ENCODE measurements around the gene BARX1.
"Not testable (repeated sequence)": the region's sequence is repeated elsewhere in the genome, so short reads cannot be mapped to it uniquely, and the experiment has no call there.

Gene BARX1, protein sequence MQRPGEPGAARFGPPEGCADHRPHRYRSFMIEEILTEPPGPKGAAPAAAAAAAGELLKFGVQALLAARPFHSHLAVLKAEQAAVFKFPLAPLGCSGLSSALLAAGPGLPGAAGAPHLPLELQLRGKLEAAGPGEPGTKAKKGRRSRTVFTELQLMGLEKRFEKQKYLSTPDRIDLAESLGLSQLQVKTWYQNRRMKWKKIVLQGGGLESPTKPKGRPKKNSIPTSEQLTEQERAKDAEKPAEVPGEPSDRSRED

DNA sequence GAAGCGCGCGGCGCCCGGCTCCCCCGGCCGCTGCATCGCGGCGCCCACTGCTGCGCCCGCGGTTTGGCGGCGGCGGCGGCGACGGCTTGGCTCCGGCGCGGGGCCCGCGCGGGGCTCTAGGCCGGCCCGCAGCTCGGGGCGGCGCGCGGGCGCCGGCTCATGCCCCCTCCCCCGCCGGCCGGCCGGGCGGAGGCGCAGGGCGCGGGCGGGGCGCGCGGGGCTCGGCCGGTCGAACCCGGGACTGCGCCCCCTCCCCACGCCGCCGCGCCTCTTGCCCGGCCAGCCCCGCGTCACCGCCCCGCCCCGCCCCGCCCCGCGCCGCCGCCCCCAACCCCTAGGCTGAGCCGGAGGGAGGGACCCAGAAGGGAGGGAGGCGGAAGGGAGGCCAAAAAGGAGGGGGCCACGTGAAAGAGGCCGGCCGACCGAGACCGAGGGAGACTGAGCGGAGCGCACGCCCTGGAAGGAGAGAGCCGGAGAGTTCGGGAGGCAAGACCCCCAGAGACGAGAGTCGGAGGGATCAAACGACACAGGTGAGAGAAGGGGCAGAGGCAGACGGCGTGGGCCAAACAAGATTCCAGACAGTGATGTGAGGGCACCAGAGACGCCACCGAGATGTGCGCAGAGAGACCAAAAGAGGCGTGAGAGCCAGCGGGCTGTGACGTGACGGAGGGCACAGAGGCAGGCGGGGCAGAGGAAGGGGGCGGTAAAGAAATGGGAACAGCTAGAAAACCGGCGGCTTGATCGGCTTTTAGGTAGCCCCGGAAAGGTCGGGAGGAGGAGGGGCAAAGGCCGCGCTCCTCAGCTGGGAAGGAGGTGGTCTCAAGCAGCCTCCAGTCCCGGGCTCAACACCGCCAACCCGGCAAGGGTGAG is at the start of gene BARX1:
TSS of gene BARX1 (minus strand) at position 245 of the 870 bp plus-strand sequence. CDS start at position 36, 209 bp downstream.
- FAIRE-seq: no peak

DNA sequence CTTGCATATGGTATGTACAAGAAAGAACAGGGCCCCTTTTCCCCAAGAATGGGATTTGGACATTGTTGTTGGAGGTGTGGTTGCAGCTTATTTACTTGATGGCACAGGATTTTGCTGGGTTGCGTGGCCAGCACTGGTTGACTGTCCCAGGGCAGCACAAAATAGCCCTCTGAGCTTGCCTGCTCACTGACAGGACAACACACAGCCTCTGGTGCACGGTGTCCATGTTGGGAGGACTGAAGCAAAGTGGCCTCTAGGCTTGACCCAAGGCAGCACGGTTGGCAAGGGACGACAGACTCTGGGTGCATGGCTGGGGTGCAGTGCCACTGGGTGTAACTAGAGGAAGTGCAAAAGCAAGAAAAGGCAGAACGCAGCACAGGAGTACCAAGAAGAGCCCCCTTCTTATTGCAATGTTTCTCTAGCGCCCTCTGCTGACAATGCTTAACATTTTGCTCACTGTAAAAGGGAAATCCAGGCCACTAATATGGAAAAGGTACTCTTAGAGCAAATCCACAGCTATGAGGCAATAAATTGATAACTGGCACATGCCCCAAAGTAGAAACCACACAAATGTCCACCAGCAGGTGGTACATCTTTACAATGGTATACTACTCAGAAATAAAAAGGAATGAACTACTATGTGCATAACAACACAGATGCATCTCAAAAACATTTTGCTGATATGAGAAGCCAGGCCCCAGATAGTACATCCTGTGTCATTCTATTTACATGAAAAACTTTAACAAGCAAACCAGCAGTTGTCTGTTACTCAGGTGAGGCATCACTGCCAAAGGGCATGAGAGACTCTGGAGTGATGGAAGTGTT is 47.4 kb upstream of the BARX1 start:
- no peak for FAIRE-seq

DNA sequence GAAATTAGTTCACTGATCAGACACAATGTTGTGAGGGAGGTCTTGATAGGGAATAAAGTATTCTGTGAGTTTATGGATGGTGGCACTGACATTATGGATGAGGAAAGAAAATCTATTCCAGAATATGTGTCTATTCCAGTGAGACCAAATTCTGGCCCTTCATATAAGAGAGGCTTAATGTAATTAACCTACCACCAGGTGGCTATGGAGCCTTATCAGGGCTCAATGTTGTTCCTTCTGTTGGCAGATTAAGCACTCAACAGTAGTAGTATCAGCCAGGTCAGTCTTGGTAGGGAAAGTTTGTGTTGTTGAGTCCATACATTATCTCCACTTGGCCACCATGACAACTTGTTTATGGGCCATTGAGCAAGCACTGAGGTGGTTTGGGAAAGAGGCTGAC is 41.7 kb upstream of the BARX1 start:
- FAIRE-seq: no peak

DNA sequence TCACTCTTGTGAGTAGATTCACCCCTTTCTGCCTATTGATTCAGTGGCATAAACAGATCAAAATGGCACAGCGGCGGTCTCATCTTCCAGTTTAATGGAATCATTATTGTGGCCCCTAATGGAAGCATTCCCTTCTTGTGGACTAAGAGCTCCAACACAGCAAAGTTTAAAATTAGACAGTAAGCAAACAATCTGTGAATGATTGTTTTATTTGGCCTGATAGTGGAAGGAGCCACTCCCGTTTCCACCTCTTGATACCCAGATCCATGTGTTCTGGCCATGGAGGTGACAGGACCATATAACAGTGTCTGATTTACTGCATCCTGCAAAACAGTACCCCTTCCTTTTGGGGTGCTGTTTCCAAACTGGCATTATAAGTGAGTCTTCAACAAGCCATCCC is 41.2 kb upstream of the BARX1 start:
- FAIRE-seq: no peak

DNA sequence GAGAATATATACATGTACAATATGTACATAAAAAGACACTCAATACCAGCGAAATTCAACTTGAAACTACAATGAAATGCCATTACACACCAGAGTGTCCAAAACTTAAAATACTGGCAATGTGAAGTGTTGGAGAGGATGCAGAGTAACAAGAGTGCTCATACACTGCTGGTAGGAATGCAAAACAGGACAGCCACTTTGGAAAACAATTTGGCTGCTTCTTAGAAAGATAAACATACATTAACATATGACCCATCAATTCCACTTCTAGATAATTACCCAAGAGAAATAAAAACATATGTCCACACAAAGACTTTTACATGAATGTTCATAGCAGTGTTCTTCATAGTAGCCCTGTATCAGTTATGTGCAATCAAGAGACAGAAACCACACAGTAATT is 39.4 kb upstream of the BARX1 start:
- no peak for FAIRE-seq

DNA sequence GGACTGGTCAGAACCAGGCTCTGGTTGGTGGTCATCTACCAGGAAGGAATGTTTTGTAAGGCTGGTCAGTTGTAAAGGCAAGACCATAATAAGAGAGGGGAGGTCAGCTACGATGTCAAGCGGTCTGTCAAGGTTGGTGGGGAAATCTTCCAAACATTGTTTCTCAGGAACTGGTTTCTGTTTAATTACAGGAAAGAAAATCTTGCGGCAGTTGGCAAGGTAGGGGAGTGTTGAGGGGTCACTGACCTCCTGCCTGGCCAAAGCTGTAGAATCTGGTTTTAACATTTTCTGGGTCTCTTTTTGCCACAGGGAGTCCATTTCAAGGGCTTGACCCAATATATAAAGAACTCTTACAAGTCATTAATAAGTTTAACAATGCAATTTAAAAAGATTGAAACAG is 39.0 kb upstream of the BARX1 start:
- no peak for FAIRE-seq

DNA sequence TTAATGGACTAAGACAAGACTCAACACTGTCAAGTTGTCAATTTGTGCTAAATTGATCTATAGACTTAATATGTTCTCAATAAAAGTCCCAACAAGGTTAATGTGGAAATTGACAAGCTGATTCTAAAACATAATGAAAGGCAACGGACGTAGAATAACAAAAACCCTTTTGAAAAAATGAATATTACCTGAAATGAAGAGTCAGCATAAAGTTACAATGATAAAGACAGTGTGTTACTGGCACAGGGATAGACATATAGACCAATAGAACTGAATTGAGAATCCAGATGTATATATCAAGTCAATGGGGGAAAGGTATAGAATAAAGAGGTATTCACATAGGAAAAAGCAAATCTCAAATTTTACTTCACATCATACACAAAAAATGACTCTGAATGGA is 37.7 kb upstream of the BARX1 start:
- no peak for FAIRE-seq

DNA sequence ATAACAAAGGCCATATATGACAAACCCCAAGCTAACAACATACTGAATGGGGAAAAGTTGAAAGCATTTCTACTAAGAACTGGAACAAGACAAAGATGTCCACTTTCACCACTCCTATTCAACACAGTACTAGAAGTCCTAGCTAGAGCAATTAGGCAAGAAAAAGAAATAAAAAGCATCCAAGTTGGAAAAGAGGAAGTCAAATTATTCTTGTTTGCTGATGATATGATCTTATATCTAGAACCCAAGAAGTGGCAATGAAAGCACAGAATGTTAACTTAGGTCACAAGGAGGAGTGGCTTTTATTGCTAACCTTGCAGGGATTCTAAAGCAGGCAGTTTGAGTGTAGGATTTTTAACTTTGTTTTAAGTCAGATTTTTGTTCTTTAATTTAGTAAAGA is 35.3 kb upstream of the BARX1 start:
- no peak for FAIRE-seq

DNA sequence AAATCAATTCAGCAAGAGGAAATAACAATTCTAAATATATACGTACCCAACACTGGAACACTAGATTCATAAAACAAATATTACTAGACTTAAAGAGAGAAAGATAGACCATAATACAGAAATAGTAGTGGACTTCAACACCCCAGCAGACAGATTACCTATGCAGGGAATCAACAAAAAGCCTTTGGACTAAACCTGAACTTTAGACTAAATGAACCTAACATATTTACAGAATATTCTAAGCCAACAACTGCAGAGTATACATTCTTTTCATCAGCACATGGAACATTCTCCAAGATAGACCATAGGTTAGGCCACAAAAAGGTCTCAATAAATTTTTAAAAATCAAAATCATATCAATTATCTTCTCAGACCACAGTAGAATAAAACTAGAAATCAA is 32.9 kb upstream of the BARX1 start:
- FAIRE-seq: no peak

DNA sequence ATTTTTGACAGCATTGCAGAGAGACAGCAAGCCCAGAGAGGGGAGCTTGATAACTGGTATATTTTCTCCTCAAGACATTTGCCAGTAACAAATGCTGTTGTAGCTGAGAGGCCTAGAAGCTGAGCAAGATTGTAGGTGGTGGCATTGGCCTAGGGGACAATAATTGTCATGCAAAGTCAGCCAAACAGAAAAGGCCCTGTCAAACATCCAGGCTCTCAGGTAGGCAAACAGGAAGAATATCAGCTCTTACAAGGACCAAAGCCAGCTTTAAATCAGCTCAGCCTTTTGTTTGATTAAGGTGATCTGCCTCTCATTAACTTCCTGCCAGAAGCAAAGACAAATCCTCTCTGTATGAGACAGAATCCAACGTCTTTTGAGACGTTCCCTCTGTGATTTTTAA is 29.7 kb upstream of the BARX1 start:
- FAIRE-seq: no peak

DNA sequence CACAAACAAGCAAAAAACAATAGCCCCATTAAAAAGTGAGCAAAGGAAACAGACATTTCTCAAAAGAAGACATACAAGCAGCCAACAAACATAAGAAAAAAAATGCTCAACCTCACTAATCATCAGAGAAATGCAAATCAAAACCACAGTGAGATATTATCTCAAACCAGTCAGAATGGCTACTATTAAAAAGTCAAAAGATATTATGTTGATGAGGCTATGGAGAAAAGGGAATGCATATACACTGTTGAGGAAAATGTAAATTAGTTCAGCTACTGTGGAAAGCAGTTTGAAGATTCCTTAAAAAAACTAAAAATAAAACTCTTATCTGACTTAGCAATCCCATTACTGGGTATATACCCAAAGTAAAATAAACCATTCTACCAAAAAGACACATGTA is 28.7 kb upstream of the BARX1 start:
- no peak for FAIRE-seq

DNA sequence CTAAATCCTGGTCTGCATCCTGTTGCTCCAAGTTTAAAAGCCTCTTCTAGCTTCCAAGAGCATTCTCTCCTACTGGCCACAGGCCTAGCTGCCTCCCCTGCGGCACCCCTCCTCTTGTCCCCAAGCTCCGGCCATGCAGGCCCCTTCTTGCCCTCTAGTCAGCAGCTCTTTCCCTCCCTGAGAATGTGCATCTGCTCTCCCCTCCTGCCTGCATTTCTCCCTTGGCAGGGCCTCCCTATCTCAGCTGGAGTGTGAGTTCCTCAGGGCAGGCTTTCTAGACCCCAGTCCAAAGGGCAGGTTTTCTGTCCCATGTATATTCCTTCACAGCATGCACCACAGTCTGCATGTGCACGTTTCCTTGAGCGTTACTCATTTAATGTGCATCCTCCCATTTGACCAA is 24.6 kb upstream of the BARX1 start:
- FAIRE-seq: no peak

DNA sequence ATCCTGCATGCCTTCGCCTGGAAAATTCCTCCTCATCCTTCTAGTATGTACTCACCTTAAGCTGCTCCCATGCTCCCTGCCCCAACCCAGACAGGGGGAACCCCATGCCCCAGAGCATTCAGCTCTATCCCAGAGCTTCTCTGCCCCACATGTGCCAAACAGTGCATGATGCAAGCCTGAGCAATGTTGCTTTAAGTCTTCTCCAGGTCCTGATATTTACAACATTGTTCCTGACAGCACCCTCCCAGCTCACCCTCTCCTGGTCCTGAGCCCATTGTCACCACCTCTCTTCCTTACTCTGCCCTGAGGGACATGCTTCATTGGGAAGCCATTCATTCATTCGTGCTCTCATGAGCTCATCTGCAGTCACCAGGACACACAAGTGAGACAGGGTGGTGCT is 23.4 kb upstream of the BARX1 start:
- no peak for FAIRE-seq

DNA sequence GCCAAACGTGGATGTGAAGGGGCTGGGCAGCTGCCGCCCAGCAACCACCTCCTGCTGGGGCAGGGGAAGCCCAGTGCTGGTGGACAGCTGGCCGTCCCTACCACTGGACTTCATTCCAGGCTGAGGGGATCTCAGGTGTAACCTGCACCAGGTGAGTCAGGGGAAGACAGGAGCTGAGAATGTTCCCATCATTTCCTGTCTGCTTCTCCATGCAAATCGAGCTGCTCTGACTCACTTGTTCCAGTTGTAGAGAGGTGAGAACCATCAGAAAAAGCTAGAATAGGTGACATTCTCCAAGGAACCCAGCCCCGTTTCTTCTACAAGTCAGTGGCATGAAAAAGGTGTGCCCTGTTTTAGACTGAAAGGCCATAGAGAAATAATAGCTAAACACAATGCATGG is 21.8 kb upstream of the BARX1 start:
- no peak for FAIRE-seq

DNA sequence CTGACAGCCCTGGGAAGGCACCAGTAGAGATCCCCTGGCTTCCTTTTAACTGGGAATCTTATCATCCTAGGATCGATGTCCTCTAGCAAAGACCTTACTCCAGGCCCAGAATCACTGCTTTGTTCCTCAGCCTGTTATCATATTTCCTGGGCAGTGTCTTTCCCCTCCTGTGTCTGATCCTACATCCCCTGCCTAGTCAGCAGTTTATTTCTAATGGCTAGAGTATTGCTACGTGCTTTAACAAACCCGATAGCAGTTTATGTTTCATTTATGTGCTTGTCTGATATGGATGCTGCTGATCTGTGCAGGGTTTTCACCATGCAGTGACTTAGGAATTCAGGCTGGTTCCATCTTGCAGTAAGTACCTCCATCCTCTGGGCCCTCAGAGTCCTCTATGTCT is 20.9 kb upstream of the BARX1 start:
- FAIRE-seq: no peak

DNA sequence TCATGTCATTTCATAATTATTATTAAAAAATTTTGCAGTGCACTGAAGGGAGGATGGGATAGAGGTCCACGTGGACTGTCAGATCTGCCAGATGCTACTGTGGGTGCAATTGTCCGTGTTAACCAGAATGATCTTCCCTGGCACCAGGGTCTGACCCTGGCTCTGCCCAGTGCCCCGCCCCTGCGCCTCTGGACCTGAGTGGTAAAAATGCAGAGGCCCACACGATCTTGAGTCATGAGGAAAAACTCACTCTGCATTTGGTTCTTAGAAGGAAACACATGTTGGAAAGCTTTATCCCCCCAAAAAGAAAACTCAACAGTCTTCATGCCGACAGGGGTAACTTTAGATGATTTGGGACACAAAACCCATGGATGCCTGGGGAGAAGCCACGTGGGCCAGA is 20.1 kb upstream of the BARX1 start:
- no peak for FAIRE-seq

DNA sequence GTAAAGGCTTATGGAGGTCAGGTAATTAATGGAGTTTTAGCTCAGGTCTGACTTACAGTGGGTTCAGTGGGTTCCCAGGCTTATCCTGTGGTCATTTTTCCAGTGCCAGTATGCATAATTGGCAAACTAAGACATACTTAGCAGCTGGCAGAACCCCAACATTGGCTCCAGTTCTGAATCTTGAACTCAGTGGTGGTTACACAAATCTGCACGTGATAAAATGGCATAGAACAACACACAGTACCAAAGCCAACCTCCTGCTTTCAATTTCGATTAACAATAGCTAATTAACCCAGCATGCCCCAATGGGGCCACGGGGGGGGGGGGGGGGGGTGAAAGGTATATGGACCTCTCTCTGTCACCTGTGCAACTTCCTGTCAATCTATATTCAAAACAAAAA is 19.0 kb upstream of the BARX1 start:
- FAIRE-seq: no peak

DNA sequence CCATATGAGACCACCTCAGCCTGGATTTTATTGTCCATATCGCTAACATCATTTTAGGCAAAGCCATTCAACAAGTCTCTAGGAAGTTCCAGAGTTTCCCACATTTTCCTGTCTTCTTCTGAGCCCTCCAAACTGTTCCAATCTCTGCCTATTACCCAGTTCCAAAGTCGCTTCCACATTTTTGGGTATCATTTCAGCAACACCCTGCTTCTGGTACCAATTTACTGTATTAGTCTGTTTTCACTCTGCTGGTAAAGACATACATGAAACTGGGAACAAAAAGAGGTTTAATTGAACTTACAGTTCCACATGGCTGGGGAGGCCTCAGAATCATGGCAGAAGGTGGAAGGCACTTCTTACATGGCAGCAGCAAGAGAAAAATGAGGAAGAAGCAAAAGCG is 17.5 kb upstream of the BARX1 start:
- FAIRE-seq: not testable (repeated sequence)

DNA sequence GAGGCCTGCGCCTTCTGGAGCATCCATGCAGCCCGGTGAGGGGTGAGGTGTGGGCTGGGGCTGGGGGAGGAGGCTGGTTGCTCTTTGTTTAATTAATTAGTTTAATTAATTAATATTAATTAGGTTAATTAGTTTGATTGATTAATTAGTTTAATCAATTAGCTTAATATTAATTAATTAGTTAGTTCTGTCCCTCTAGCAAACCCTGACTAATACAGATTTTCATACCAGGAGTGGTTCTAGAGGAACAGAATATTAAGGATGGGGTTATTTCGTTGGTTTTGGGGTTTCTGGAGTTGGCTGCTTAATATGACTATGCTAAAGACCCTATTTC is 14.1 kb upstream of the BARX1 start:
- FAIRE-seq: no peak

DNA sequence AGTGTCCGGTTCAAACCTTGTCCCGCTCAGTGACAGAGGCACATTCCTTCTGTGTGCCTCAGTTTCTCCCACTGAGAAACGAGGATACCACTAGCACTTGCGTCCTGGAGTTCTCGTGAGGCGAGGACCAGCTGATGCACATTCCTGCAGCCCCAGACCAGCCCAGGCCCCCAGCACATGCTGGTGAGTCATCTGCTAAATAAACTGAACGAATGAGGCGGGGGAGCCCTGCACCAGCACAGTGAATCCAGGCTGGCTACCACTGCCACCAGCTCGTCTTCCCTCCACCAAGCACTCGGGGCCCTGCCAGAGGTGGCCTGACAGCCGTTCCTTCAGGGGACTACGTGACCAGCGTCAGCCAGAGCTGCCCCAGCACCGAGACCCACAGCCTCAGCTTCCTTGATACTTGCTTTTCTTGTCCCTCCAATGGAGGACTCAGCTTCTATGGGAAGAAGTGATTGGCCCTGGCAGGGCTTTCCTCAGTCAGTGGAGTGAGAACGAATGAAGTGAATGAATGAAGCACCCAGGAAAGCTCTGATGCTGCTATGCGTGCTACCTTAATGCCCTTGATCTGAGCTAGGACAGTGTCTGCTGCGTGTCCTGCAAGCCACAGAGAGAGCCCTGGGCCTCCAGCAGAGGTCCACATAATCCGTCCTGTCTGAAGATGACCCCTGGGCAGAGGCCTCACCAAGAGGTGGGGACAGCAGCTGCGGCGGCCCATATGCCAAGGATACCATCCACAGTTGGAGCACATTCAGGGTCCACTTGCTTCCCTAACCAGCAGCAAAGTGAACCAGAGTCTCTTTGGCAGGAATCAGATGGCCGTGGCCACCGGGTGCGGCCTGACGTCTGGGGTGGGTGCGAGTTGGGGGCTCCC is 13.5 kb upstream of the BARX1 start:
- FAIRE-seq: no peak

DNA sequence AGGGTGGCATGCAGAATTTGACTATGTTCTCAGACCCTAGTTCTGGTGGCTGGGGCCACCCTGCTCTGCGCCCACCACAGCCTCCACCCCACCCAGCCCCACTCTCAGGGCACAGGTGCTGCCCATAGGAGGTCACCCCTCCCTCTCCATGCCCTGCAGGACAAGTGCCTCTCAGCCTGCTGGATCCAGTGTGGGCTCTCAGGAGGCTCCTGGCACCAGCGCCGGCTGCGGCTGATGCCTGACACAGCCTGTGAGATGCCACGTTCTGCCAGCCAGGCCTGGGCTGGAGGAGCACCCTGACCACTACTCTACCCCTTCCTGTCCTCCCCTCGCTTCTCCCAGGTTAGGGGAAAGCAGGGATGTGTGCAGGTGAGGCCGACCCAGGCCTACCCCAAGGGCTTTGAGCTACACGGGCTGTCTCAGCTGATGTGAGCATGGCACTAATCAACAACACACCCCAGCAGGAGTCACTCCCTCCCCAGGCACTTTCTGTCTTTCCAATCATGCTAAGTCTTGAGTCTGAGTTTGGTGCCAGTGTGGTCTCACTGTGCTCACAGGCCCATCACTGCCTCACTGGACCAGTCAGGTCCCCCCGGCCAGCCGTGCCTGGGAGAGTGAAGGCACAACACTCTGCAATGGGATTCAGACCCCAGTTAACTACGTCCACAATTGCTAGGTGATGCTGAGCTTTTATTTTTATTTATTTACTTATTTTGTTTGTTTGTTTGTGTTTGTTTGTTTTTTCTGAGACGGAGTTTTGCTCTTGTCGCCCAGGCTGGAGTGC is 12.1 kb upstream of the BARX1 start:
- FAIRE-seq: no peak
